GM12875 (cell line): ENCODE results near the gene EGLN2.
"Not testable (repeated sequence)": the region's sequence is repeated elsewhere in the genome, so short reads cannot be mapped to it uniquely, and the experiment has no call there.

Experiments used
- H3K4me3 ChIP-seq: one replicate; pipeline ENCODE4 v1.5.1; 2011; ENCODE audit warnings: low read depth, low read length, control low read depth
- TF ChIP-seq, protein P1 (sequence below): IDR thresholded peaks from 2 replicates; pipeline ENCODE4 v1.5.1; 2011; ENCODE audit warnings: low read depth, mild to moderate bottlenecking, control low read depth, inconsistent platforms, low read length, moderate library complexity, borderline replicate concordance; ENCODE audit not compliant: insufficient read depth

EGLN2 gene

GRCh38 chr19:40809358-40810086, 10.5 kb downstream of the EGLN2 start:
- no peak overlapping the region for H3K4me3 ChIP-seq
- TF ChIP-seq, protein P1, sequence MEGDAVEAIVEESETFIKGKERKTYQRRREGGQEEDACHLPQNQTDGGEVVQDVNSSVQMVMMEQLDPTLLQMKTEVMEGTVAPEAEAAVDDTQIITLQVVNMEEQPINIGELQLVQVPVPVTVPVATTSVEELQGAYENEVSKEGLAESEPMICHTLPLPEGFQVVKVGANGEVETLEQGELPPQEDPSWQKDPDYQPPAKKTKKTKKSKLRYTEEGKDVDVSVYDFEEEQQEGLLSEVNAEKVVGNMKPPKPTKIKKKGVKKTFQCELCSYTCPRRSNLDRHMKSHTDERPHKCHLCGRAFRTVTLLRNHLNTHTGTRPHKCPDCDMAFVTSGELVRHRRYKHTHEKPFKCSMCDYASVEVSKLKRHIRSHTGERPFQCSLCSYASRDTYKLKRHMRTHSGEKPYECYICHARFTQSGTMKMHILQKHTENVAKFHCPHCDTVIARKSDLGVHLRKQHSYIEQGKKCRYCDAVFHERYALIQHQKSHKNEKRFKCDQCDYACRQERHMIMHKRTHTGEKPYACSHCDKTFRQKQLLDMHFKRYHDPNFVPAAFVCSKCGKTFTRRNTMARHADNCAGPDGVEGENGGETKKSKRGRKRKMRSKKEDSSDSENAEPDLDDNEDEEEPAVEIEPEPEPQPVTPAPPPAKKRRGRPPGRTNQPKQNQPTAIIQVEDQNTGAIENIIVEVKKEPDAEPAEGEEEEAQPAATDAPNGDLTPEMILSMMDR = no peak

- TF ChIP-seq, protein P1 = no peak
- H3K4me3 ChIP-seq = no peak overlapping the region
These were observed 11.2 kb downstream of the EGLN2 start for GRCh38 chr19:40810160-40810559.

DNA sequence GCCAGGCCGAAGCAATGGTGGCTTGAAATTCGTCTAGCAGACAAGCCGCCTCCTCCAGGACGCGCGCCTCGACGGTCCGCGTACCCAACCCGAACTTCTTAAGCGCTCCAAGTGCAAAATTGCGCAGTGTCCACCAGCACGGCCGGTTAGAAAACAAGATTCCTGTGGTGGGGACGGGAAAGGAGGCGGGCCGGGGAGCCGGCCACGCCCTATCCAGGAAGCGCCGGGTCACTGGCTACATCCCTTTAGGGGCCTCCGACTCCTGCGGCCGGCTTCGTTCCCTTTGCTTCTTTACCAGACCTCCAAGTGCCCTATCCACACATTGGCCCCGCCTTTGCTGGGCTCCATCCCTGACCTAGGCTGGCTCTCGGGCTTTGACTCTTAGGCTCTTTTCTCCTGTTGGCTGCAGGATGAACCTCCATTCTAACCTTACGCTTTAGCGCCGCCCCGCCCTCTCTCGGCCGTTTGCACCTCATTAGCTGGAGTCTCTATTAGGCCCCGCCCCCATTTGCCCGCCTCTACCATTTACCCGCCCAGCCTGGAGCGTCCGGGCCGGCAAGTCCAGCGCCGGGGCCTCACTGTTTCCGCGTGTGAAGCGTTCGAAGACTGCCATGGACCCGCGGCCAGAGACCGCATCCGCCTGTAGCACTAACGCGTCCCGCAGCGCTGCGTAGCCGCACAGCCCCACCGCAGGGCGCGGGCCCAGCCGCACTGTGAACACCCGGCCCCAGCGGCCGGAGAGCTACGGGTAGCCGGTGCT, 11.8 kb downstream of the EGLN2 start:
- peak overlapping the region; percentile 53 for H3K4me3 ChIP-seq

GRCh38 chr19:40811478-40812341, 12.7 kb downstream of the EGLN2 start:
- H3K4me3 ChIP-seq = peak overlapping the region; percentile 10
- TF ChIP-seq, protein P1 = no peak

DNA sequence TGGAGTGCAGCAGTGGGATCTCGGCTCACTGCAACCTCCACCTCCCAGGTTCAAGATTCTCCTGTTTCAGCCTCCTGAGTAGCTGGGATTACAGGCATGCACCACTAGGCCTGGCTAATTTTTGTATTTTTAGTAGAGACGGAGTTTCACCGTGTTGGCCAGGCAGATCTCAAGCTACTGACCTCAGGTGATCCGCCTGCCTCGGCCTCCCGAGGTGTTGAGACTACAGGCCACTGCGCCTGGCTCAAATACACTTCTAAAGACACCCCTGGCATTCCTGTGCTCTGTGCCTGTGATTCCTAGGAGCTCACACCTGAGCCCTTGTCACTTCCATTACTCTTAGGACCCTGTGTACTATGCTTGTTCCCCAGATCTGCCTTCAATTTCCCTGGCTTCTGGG, 13.6 kb downstream of the EGLN2 start:
- not testable (repeated sequence) for H3K4me3 ChIP-seq

DNA sequence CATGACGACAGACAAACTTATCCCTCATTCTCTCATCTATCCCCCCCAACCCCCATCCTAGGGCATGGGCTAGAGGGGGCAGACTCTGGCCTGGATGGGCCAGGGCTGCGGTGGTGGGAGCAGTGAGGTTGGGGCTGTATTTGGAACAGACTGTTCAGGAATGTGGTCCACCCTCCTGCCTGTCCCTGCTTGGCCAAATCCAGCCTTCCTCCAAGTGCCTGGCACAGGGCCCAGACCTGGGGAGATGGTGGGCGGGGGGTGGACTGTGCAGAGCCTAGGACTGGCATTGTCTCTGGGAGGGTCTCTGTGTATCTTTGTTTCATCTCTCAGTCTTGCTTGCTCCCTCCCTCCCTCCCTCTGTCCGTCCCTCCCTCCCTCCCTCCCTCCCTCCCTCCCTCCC, 14.2 kb downstream of the EGLN2 start:
- H3K4me3 ChIP-seq = no peak overlapping the region
- TF ChIP-seq, protein P1 = no peak

- TF ChIP-seq, protein P1 = no peak
- H3K4me3 ChIP-seq = no peak overlapping the region
These were observed 16.2 kb downstream of the EGLN2 start for GRCh38 chr19:40815223-40815622.
